ENCODE data around the gene TBX19.

Gene TBX19

GRCh38 chr1:168265596-168265995, 15.1 kb upstream of the TBX19 start:
- Histone ChIP-seq H3K27ac (no peak overlapping the region), H3K9me3 (ENCODE audit: severe bottlenecking) (no peaks in the 10 kb centered on the region), H3K36me3 (no peaks in the 10 kb centered on the region), H3K4me3 (ENCODE audit: low read depth, low read length) (no peak overlapping the region), H3K27me3 (ENCODE audit: insufficient read depth, low read depth, severe bottlenecking) (no peaks in the 10 kb centered on the region)
- TF ChIP-seq CTCF (IDR thresholded peaks at IDR 0.05; ENCODE audit: low read depth, low read length), result no peak
- no peak for DNase-seq

- no peak overlapping the region for H3K27ac ChIP-seq
- no peak for TF ChIP-seq CTCF (IDR thresholded peaks at IDR 0.05; ENCODE audit: low read depth, low read length)
- H3K27me3 ChIP-seq (ENCODE audit: insufficient read depth, low read depth, severe bottlenecking), result no peaks in the 10 kb centered on the region
- no peak for DNase-seq
- no peaks in the 10 kb centered on the region for H3K9me3 ChIP-seq (ENCODE audit: severe bottlenecking)
- no peak overlapping the region for H3K4me3 ChIP-seq (ENCODE audit: low read depth, low read length)
- no peaks in the 10 kb centered on the region for H3K36me3 ChIP-seq
These were observed 14.0 kb upstream of the TBX19 start for GRCh38 chr1:168266644-168267186.

GRCh38 chr1:168271636-168272035, 9.0 kb upstream of the TBX19 start:
- no peaks in the 10 kb centered on the region for H3K27me3 ChIP-seq (ENCODE audit: insufficient read depth, low read depth, severe bottlenecking)
- no peaks in the 10 kb centered on the region for H3K9me3 ChIP-seq (ENCODE audit: severe bottlenecking)
- TF ChIP-seq CTCF (IDR thresholded peaks at IDR 0.05; ENCODE audit: low read depth, low read length), result no peak
- H3K27ac ChIP-seq, result no peak overlapping the region
- no peaks in the 10 kb centered on the region for H3K36me3 ChIP-seq
- DNase-seq, result no peak
- no peak overlapping the region for H3K4me3 ChIP-seq (ENCODE audit: low read depth, low read length)

- Histone ChIP-seq H3K27ac (no peak overlapping the region), H3K9me3 (ENCODE audit: severe bottlenecking) (no peaks in the 10 kb centered on the region), H3K27me3 (ENCODE audit: insufficient read depth, low read depth, severe bottlenecking) (no peaks in the 10 kb centered on the region), H3K36me3 (no peaks in the 10 kb centered on the region), H3K4me3 (ENCODE audit: low read depth, low read length) (no peak overlapping the region)
- DNase-seq, result no peak
- TF ChIP-seq CTCF (IDR thresholded peaks at IDR 0.05; ENCODE audit: low read depth, low read length), result no peak
These were observed 7.1 kb upstream of the TBX19 start for GRCh38 chr1:168273575-168273974.

- DNase-seq, result no peak
- no peaks in the 10 kb centered on the region for H3K36me3 ChIP-seq
- no peak overlapping the region for H3K4me3 ChIP-seq (ENCODE audit: low read depth, low read length)
- H3K27me3 ChIP-seq (ENCODE audit: insufficient read depth, low read depth, severe bottlenecking), result no peaks in the 10 kb centered on the region
- TF ChIP-seq CTCF (IDR thresholded peaks at IDR 0.05; ENCODE audit: low read depth, low read length), result no peak
- H3K9me3 ChIP-seq (ENCODE audit: severe bottlenecking), result no peaks in the 10 kb centered on the region
- no peak overlapping the region for H3K27ac ChIP-seq
These were observed 1.4 kb upstream of the TBX19 start for GRCh38 chr1:168279253-168279652.

GRCh38 chr1:168281603-168282325, 1.1 kb downstream of the TBX19 start:
- H3K9me3 ChIP-seq (ENCODE audit: severe bottlenecking), result no peaks in the 10 kb centered on the region

More at GRCh38 chr1:168281603-168282325, 1.1 kb downstream of the TBX19 start:
- TF ChIP-seq CTCF (IDR thresholded peaks at IDR 0.05; ENCODE audit: low read depth, low read length), result no peak
- Histone ChIP-seq H3K27me3 (ENCODE audit: insufficient read depth, low read depth, severe bottlenecking) (no peaks in the 10 kb centered on the region), H3K27ac (no peak overlapping the region), H3K4me3 (ENCODE audit: low read depth, low read length) (no peak overlapping the region), H3K36me3 (no peaks in the 10 kb centered on the region)
- DNase-seq, result no peak

Data from WERI-Rb-1 (cell line).